HT-29 (cell line): Measurements from ENCODE around the gene POU6F2. TPM values are rescaled to one million over a fixed set of nuclear protein-coding genes. Genes with fewer than 3 reads are reported as not detected.

Experiments used
- DNase-seq: peaks from one replicate; pipeline ENCODE4 v3.0.0-alpha.2; 2015; ENCODE audit warnings: low spot score
- total RNA-seq: library from RNA; depleted of rRNA; stranded (reverse); fragments of >200 nt; shearing (Covaris generic); gene quantifications from 2 replicates; pipeline ENCODE4 v1.2.3, GENCODE V29; 2014

POU6F2 gene
- total RNA-seq, 1 experiment from 2014 or later: not detected

GRCh38 chr7:39127058-39127457 is 149.3 kb downstream of the POU6F2 start:
- DNase-seq: no peak

- DNase-seq: no peak
These were observed 150.7 kb downstream of the POU6F2 start for GRCh38 chr7:39128287-39128843.

GRCh38 chr7:39130274-39130673 is 152.6 kb downstream of the POU6F2 start:
- no peak for DNase-seq

- DNase-seq: no peak
These were observed 153.3 kb downstream of the POU6F2 start for GRCh38 chr7:39130857-39131526.

- DNase-seq: no peak
These were observed 154.6 kb downstream of the POU6F2 start for GRCh38 chr7:39132306-39132705.

GRCh38 chr7:39133088-39133487 is 155.4 kb downstream of the POU6F2 start:
- DNase-seq: no peak

GRCh38 chr7:39137480-39137879 is 159.8 kb downstream of the POU6F2 start:
- no peak for DNase-seq

GRCh38 chr7:39142750-39143149 is 165.0 kb downstream of the POU6F2 start:
- DNase-seq: no peak

GRCh38 chr7:39144420-39144819 is 166.7 kb downstream of the POU6F2 start:
- no peak for DNase-seq

GRCh38 chr7:39145283-39145682 is 167.6 kb downstream of the POU6F2 start:
- DNase-seq: no peak

- DNase-seq: no peak
These were observed 168.2 kb downstream of the POU6F2 start for GRCh38 chr7:39145935-39146334.

- no peak for DNase-seq
These were observed 175.0 kb downstream of the POU6F2 start for GRCh38 chr7:39152701-39153100.

GRCh38 chr7:39153113-39153512 is 175.4 kb downstream of the POU6F2 start:
- DNase-seq: no peak

- peak; percentile 7 for DNase-seq
These were observed 175.9 kb downstream of the POU6F2 start for GRCh38 chr7:39153647-39154046.

- no peak for DNase-seq
These were observed 177.1 kb downstream of the POU6F2 start for GRCh38 chr7:39154815-39155214.

- DNase-seq: no peak
These were observed 180.7 kb downstream of the POU6F2 start for GRCh38 chr7:39158367-39158766.

GRCh38 chr7:39161903-39162302 is 184.2 kb downstream of the POU6F2 start:
- no peak for DNase-seq

GRCh38 chr7:39164887-39165286 is 187.2 kb downstream of the POU6F2 start:
- DNase-seq: no peak

GRCh38 chr7:39168403-39169098 is 190.8 kb downstream of the POU6F2 start:
- no peak for DNase-seq

- DNase-seq: peak; percentile 34
These were observed 194.4 kb downstream of the POU6F2 start for GRCh38 chr7:39172137-39172536.

GRCh38 chr7:39181398-39181797 is 203.7 kb downstream of the POU6F2 start:
- DNase-seq: no peak

GRCh38 chr7:39183796-39184195 is 206.1 kb downstream of the POU6F2 start:
- DNase-seq: no peak

- DNase-seq: peak; percentile 18
These were observed 206.7 kb downstream of the POU6F2 start for GRCh38 chr7:39184391-39184790.
